GM12892 (cell line): ENCODE data around the gene DDC.

Source experiments
- POLR2A ChIP-seq: IDR thresholded peaks from 2 replicates; pipeline ENCODE4 v1.6.1; 2011; ENCODE audit warnings: low read depth, low read length, control low read depth
- POLR2AphosphoS5 ChIP-seq: IDR thresholded peaks from 2 replicates; pipeline ENCODE4 v1.6.1; 2011; ENCODE audit warnings: low read depth, low read length, control low read depth

- TF ChIP-seq POLR2A = no peak
- no peak for TF ChIP-seq POLR2AphosphoS5
Measured at GRCh38 chr7:50584793-50585408, 19.7 kb upstream of the DDC start.
